Measurements from ENCODE around the gene ZFAND6.

ZFAND6 gene

GRCh38 chr15:80071652-80072051, 12.2 kb downstream of the ZFAND6 start:
- H3K79me2 ChIP-seq (ENCODE audit: control insufficient read depth, insufficient read depth, low read length, unreplicated experiment), result peaks cover 84% of the 10 kb centered on the region
- no peaks in the 10 kb centered on the region for H3K27me3 ChIP-seq (ENCODE audit: insufficient read depth, low read length)
- H3K36me3 ChIP-seq (ENCODE audit: insufficient read depth, low read length), result no peaks in the 10 kb centered on the region
- H2AFZ ChIP-seq (ENCODE audit: low read length, unreplicated experiment), result no peak overlapping the region
- H3K4me3 ChIP-seq (ENCODE audit: low read depth, low read length), result peak overlapping the region; percentile 77
- peaks cover 38% of the 10 kb centered on the region for H3K4me1 ChIP-seq (ENCODE audit: control insufficient read depth, insufficient read depth, low read length, unreplicated experiment)
- peak overlapping the region; percentile 14; the same call in 1 of the 2 replicates for H3K27ac ChIP-seq (ENCODE audit: low read depth, low read length)

GRCh38 chr15:80072285-80072994, 13.0 kb downstream of the ZFAND6 start:
- peaks cover 81% of the 10 kb centered on the region for H3K79me2 ChIP-seq (ENCODE audit: control insufficient read depth, insufficient read depth, low read length, unreplicated experiment)
- H3K36me3 ChIP-seq (ENCODE audit: insufficient read depth, low read length), result no peaks in the 10 kb centered on the region
- no peak overlapping the region for H2AFZ ChIP-seq (ENCODE audit: low read length, unreplicated experiment)
- H3K4me1 ChIP-seq (ENCODE audit: control insufficient read depth, insufficient read depth, low read length, unreplicated experiment), result peaks cover 38% of the 10 kb centered on the region
- H3K4me3 ChIP-seq (ENCODE audit: low read depth, low read length), result peak overlapping the region; percentile 77
- H3K27ac ChIP-seq (ENCODE audit: low read depth, low read length), result peak overlapping the region; percentile 18
- H3K27me3 ChIP-seq (ENCODE audit: insufficient read depth, low read length), result no peaks in the 10 kb centered on the region

GRCh38 chr15:80073197-80073596, 13.7 kb downstream of the ZFAND6 start:
- Histone ChIP-seq H3K4me3 (ENCODE audit: low read depth, low read length) (peak overlapping the region; percentile 77), H3K27me3 (ENCODE audit: insufficient read depth, low read length) (no peaks in the 10 kb centered on the region), H3K27ac (ENCODE audit: low read depth, low read length) (no peak overlapping the region), H3K4me1 (ENCODE audit: control insufficient read depth, insufficient read depth, low read length, unreplicated experiment) (peaks cover 38% of the 10 kb centered on the region), H2AFZ (ENCODE audit: low read length, unreplicated experiment) (no peak overlapping the region), H3K79me2 (ENCODE audit: control insufficient read depth, insufficient read depth, low read length, unreplicated experiment) (peaks cover 81% of the 10 kb centered on the region), H3K36me3 (ENCODE audit: insufficient read depth, low read length) (no peaks in the 10 kb centered on the region)

DNA sequence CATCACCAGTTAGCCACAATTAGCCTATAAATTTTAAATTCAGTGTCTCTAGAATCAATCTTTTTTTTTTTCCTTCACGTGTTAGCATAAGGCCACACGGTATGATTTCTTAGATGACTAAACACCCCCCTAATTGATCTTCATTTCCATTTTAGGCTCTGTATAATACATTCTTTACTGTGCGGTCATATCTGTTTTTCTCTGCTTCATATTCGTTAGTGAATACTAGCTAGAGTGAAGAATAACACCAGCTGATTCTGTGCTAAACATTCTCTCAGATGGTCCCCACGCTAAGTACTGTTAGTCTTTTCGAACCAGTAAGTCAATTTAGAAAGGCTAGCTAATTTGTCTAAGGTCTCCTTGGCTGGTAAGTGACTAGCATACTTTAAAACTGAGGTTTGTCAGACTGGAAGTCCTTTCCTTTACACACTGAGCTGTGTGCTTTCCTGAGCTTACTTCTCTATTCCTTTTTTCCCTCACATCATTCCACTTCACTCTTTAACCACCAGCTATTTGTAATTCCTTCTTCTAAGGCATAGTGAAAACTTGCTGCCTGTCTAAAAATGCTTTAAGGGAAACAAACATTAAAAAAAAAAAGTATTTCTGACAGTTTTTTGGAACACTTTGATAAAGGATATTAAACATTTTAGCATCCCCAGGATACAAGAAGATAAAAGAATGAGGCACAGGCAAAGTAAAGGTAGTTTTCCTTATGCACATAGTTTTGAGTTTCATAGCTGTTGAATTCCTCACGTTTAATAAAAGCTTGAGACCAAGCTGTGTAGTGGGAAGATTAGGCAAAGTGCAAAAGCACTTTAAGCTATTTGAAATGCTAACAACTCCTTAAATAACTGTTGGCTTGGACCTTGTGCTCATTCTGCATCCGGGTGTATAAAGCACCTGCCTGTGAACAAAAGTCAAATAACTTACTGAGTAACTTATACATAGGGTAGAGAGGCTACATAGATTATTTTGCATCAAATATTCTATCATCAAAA, 17.1 kb downstream of the ZFAND6 start:
- H3K36me3 ChIP-seq (ENCODE audit: insufficient read depth, low read length), result 0 out of 2 replicates have a peak, but pooled peaks cover 6% of the 10 kb centered on the region
- H3K27ac ChIP-seq (ENCODE audit: low read depth, low read length), result no peak overlapping the region
- H2AFZ ChIP-seq (ENCODE audit: low read length, unreplicated experiment), result no peak overlapping the region
- H3K79me2 ChIP-seq (ENCODE audit: control insufficient read depth, insufficient read depth, low read length, unreplicated experiment), result peaks cover 67% of the 10 kb centered on the region
- H3K4me3 ChIP-seq (ENCODE audit: low read depth, low read length), result no peak overlapping the region
- no peaks in the 10 kb centered on the region for H3K27me3 ChIP-seq (ENCODE audit: insufficient read depth, low read length)
- peaks cover 23% of the 10 kb centered on the region for H3K4me1 ChIP-seq (ENCODE audit: control insufficient read depth, insufficient read depth, low read length, unreplicated experiment)

- no peak overlapping the region for H3K4me3 ChIP-seq (ENCODE audit: low read depth, low read length)
- H3K4me1 ChIP-seq (ENCODE audit: control insufficient read depth, insufficient read depth, low read length, unreplicated experiment), result no peaks in the 10 kb centered on the region
- no peaks in the 10 kb centered on the region for H3K27me3 ChIP-seq (ENCODE audit: insufficient read depth, low read length)
- no peak overlapping the region for H2AFZ ChIP-seq (ENCODE audit: low read length, unreplicated experiment)
- no peak overlapping the region for H3K27ac ChIP-seq (ENCODE audit: low read depth, low read length)
- 0 out of 2 replicates have a peak, but pooled peaks cover 6% of the 10 kb centered on the region for H3K36me3 ChIP-seq (ENCODE audit: insufficient read depth, low read length)
- H3K79me2 ChIP-seq (ENCODE audit: control insufficient read depth, insufficient read depth, low read length, unreplicated experiment), result peaks cover 45% of the 10 kb centered on the region
Measured at GRCh38 chr15:80081390-80081789, 21.9 kb downstream of the ZFAND6 start.

- H3K27ac ChIP-seq (ENCODE audit: low read depth, low read length), result no peak overlapping the region
- H3K4me1 ChIP-seq (ENCODE audit: control insufficient read depth, insufficient read depth, low read length, unreplicated experiment), result peaks cover 4% of the 10 kb centered on the region
- peaks cover 49% of the 10 kb centered on the region for H3K79me2 ChIP-seq (ENCODE audit: control insufficient read depth, insufficient read depth, low read length, unreplicated experiment)
- no peaks in the 10 kb centered on the region for H3K36me3 ChIP-seq (ENCODE audit: insufficient read depth, low read length)
- no peaks in the 10 kb centered on the region for H3K27me3 ChIP-seq (ENCODE audit: insufficient read depth, low read length)
- H2AFZ ChIP-seq (ENCODE audit: low read length, unreplicated experiment), result no peak overlapping the region
- H3K4me3 ChIP-seq (ENCODE audit: low read depth, low read length), result no peak overlapping the region
Measured at GRCh38 chr15:80087104-80087503, 27.6 kb downstream of the ZFAND6 start.

DNA sequence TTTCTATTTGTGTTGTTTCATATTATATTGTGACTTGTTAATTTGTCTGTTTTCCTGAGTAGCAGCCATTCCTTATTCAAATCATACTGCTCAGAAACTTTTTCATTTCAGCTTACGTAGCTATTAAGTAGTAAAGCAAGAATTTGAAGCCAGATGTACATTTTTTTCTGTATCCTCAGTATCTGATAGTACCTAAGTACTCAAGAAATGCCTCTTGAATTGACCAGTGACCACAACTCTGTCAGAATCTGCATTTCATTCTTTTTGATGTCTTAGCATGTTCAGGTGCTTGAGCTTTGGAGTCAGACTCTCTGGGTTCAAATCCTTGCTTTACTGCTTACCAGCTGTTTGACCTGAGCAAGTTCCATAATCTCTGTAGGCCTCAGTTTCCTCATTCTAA, 30.6 kb downstream of the ZFAND6 start:
- Histone ChIP-seq H3K27me3 (ENCODE audit: insufficient read depth, low read length) (no peaks in the 10 kb centered on the region), H3K4me1 (ENCODE audit: control insufficient read depth, insufficient read depth, low read length, unreplicated experiment) (peaks cover 10% of the 10 kb centered on the region), H3K36me3 (ENCODE audit: insufficient read depth, low read length) (no peaks in the 10 kb centered on the region), H3K27ac (ENCODE audit: low read depth, low read length) (no peak overlapping the region), H3K79me2 (ENCODE audit: control insufficient read depth, insufficient read depth, low read length, unreplicated experiment) (peaks cover 36% of the 10 kb centered on the region), H3K4me3 (ENCODE audit: low read depth, low read length) (no peak overlapping the region), H2AFZ (ENCODE audit: low read length, unreplicated experiment) (no peak overlapping the region)

DNA sequence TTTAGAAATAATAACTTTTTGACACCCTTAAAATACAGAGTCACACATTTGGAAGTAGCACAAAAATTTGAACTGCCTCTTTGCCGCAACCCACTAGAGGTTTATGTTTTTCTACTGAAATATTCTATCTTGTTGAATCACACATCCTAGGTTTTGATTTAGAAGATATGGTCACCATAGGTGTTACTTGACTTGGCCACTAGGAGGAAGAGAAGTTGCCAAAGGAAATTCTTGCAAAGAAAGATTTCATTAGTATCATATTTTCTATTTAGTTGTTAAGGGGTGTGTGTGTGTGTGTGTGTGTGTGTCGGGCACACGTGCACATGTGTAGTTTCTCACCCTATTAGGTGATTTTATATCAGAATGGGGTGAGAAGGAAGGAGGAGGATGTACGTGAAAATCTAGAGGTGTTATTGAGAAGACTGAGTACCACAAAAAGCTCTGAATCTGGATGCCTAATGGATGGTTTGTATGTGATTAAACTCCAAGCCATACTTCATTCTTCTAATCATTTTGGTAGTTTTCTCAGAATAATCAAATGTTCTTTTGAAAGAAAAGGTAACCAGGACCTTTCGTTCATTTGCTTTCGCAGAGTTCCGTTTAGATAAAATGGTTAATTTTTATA, 31.5 kb downstream of the ZFAND6 start:
- Histone ChIP-seq H3K27ac (ENCODE audit: low read depth, low read length) (no peak overlapping the region), H2AFZ (ENCODE audit: low read length, unreplicated experiment) (no peak overlapping the region), H3K79me2 (ENCODE audit: control insufficient read depth, insufficient read depth, low read length, unreplicated experiment) (peaks cover 44% of the 10 kb centered on the region), H3K4me1 (ENCODE audit: control insufficient read depth, insufficient read depth, low read length, unreplicated experiment) (peaks cover 10% of the 10 kb centered on the region), H3K36me3 (ENCODE audit: insufficient read depth, low read length) (no peaks in the 10 kb centered on the region), H3K27me3 (ENCODE audit: insufficient read depth, low read length) (no peaks in the 10 kb centered on the region), H3K4me3 (ENCODE audit: low read depth, low read length) (no peak overlapping the region)

- Histone ChIP-seq H3K4me1 (ENCODE audit: control insufficient read depth, insufficient read depth, low read length, unreplicated experiment) (peaks cover 7% of the 10 kb centered on the region), H2AFZ (ENCODE audit: low read length, unreplicated experiment) (no peak overlapping the region), H3K4me3 (ENCODE audit: low read depth, low read length) (no peak overlapping the region), H3K36me3 (ENCODE audit: insufficient read depth, low read length) (no peaks in the 10 kb centered on the region), H3K79me2 (ENCODE audit: control insufficient read depth, insufficient read depth, low read length, unreplicated experiment) (peaks cover 37% of the 10 kb centered on the region), H3K27ac (ENCODE audit: low read depth, low read length) (no peak overlapping the region), H3K27me3 (ENCODE audit: insufficient read depth, low read length) (no peaks in the 10 kb centered on the region)
Measured at GRCh38 chr15:80093854-80094418, 34.5 kb downstream of the ZFAND6 start.

DNA sequence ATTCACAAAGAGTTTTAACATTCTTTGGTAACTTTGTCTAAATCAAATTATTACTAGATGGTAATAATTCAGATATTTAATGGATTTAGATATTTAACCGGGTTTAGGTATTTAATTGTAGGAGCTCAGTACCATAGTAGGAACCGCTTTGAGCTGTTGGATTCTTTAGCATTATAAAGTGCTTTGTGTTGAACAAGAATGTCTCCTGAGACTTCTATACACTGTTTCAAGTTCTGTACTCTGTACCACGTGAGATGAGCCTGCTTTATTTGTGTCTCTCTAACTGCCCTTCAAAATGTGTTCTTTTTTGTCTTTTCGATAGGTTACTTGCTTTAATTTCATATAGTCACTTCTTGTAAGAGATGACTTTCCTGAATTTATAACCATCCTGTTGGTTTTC, 36.0 kb downstream of the ZFAND6 start:
- Histone ChIP-seq H3K79me2 (ENCODE audit: control insufficient read depth, insufficient read depth, low read length, unreplicated experiment) (peaks cover 30% of the 10 kb centered on the region), H3K36me3 (ENCODE audit: insufficient read depth, low read length) (0 out of 2 replicates have a peak, but pooled peaks cover under 1% of the 10 kb centered on the region), H3K27ac (ENCODE audit: low read depth, low read length) (no peak overlapping the region), H3K4me3 (ENCODE audit: low read depth, low read length) (no peak overlapping the region), H3K4me1 (ENCODE audit: control insufficient read depth, insufficient read depth, low read length, unreplicated experiment) (peaks cover 10% of the 10 kb centered on the region), H3K27me3 (ENCODE audit: insufficient read depth, low read length) (no peaks in the 10 kb centered on the region), H2AFZ (ENCODE audit: low read length, unreplicated experiment) (no peak overlapping the region)

Data from ACC112 (cell line).